ENCODE results near the gene CFAP161.
"Not testable (repeated sequence)": the region's sequence is repeated elsewhere in the genome, so short reads cannot be mapped to it uniquely, and the experiment has no call there.

The CFAP161 gene

DNA sequence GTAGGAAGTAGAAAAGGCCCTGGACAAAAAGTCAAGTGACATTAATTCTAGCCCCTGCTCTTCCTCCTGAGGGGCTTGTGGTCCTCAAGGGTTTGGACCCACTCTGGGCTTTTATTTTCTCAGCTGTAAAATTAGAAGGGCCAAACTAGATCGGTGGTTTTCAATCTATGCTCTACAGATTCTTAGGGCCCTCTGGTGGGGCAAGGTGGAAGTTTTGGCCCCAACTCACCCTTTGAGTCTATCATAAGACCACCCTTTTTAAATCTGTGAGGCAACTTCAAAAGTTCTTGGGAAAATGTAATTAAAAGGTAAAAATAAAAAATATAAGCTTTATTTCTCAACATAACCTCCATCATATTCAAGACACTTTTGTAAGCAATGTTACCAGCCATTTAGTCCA, 25.6 kb upstream of the CFAP161 start:
- DNase-seq, result peak; percentile 22

DNA sequence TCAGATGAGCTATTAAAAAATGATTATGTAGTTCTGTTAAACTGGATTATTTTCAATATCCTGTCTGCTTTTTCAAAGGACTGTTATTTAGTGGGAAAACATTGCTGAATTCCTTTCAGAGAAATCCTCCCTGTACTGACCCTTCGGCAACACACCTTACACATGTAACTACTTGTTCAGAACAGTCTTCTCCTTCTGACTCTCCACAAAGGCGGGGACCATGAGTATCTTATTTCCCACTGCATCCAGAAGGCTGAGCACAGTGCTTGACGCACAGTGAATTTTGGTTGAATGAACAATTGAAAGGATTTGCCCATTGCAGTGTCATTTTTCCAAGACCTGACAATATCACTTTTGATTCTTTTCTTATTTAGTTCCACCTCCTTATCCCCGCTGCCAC, 23.1 kb upstream of the CFAP161 start:
- no peak for DNase-seq

DNA sequence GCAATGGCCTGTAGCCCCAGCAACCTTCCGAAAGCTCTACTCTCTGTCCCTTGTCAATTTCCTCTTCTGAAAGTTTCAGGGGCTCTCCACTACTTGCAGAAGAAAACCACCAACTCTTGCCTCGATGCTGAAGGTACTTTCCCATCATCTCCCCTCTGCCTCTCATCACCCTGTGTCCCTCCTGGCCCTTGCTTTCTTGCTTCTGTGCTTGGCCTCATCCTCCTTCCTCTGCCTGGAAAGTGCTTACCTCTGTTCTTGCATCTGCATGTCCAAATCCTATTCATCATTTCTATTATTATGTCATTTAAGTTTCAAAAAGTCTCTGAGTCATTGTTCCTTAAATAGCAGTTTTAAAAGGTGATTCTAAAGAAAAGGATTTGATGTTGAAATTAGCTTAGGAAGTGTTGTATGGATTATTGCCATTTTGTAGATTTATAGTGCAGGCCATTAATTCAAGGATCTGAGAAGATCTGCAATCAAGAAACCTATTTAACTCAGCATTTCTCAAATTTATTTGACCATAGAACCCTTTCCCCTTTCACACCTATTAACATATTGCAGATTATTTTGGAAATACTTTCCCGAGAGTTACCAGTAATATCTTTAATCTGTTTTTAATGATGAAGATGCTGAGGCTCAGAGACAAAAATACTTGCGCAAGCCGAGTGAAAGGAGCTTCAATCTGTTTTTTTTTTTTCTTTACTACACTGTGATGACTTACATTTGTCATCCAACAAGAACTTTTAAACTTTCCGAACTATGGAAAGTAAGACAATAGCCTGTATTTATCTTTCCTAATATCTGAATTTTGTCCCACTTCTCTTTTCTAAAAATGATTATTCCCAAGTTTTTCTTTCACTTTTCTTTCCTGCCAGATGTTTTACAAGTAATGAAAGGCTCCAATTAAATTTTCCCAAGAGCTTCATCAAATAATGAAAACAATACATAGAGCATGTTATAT, 22.3 kb upstream of the CFAP161 start:
- no peak for DNase-seq

DNA sequence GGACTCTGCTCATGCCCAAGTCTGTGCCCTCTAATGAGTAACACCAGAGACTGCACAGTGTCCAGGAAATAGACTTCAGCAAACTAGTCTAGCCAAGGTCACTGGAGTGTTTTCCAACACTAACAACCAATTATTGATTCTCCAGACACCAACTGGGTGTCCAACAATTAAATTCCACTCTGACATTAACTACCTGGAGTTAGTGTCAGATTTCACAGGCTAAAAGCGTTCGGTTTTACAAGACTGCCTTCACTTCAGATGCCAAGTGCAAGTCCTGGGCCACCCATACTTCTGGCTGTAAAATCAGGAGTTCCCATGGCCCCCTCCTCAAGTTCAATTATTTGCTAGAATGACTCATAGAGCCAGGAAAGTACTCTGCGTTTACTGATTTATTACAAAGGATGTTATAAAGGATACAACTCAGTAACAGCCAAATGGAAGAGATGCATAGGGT, 20.8 kb upstream of the CFAP161 start:
- DNase-seq, result no peak

- DNase-seq, result no peak
Measured at GRCh38 chr15:81113861-81114291, 20.2 kb upstream of the CFAP161 start.

DNA sequence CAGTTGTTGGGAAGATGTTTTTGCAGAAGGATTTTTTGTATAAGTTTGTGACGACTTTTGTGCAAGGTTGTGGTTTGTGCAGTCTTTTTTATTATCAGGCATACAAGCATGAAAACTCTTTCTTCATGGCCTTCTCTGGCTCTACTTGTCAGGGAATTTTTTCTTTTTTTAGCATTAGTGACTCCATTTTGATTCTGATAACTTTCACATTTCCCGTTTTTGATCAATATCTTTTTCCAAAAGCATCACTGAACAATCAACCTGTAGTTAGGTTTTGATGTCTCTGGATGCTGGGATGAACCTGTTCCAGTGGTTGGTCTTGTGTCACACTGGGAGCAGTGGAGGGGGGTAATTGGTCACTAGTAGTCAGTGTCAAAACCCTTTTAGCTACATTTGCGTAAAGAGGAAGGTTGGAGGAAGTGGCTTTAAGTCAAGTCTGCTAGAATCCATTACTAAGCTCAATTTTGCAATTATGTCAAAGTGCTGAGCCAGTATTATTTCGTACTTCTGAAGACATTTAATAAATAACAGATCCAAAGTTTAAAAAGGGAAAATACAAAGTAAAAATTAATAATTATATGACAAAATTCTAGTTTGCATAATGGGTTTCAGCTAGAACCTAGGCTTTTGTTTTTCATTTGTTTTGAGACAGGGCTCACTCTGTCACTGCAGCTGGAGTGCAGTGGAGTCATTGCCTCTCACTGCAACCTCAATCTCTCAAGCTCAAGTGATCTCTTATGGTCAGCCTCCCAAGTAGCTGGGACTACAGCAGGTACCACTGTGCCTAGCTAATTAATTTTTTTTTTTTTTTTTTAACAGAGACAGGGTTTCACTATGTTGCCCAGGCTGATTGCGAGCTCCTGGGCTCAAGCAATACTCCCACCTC, 18.8 kb upstream of the CFAP161 start:
- no peak for DNase-seq

- no peak for DNase-seq
Measured at GRCh38 chr15:81117136-81117535, 16.9 kb upstream of the CFAP161 start.

GRCh38 chr15:81117581-81117980, 16.5 kb upstream of the CFAP161 start:
- no peak for DNase-seq

- DNase-seq, result no peak
Measured at GRCh38 chr15:81118361-81118760, 15.7 kb upstream of the CFAP161 start.

DNA sequence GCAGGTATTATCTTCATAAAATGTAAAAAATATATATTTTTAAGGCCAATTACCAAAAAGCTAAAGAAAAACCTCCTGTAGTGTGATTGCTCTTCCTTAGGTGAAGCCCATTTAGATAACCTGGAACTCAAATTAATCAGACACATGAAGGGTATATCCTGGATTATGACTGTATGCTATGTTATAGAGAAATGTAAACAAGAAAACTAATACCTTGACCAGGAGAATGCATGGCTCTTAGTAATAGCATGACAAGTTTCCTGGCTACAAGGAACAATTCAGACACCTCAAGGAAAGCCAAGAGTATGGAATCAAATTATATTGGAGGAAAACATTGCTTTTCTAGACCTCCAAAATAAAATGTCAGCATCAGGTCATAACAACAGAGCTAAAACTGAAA, 14.0 kb upstream of the CFAP161 start:
- DNase-seq, result no peak

GRCh38 chr15:81126892-81127291, 7.2 kb upstream of the CFAP161 start:
- DNase-seq, result no peak

DNA sequence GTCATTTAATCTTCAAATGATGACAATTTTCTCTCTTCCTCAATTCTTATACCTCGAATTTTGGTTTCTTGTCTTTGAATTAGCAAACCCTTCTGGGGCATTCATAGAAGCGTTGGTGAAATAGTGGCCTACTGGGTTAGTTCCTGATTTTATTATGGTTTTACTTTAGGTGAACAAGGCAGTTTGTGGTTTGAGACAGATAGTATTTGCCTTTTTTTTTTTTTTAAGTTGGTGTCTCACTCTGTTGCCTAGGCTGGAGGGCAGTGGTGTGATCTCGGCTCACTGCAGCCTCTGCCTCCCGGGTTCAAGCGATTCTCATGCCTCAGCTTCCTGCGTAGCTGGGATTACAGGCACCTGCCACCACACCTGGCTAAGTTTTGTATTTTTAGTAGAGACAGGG, 7.4 kb downstream of the CFAP161 start:
- not testable (repeated sequence) for DNase-seq

- DNase-seq, result no peak
Measured at GRCh38 chr15:81146006-81146405, 11.9 kb downstream of the CFAP161 start.

DNA sequence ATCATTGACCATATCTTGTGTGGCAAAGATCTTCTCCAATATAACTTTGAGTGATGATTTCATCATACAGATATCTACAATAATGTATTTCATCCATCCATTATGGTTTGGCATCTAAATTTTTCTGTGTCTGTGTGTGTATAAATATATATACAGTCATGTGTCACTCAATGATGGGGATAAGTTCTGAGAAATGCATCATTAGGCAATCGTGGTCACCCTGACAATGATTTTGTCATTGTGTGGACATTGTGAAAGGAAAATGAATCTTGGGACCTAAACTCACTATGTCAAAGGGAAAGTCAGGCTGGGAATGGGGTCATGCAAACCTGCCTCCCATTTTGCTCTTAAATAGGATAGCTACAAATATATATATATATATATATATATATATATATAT, 12.4 kb downstream of the CFAP161 start:
- DNase-seq, result no peak

DNA sequence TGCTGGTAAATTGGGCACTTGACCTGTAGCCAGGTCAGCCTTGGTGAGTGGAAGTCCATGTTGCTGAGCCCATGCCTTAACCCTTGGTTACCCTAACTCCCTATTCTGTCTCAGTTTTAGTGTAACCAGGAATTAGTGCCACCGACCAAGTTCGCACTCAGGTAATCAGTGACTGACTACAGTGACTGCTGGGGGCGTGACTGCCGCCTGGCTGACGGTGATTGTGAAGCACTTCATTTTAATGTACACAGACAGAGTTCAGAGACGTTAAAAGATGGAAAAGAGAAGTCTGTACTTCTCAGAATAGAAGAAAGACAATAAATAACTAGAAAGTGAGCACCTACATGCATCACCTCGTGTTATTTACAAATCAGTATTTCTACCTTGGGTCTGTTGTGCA, 17.3 kb downstream of the CFAP161 start:
- no peak for DNase-seq

- no peak for DNase-seq
Measured at GRCh38 chr15:81152339-81152738, 18.3 kb downstream of the CFAP161 start.

DNA sequence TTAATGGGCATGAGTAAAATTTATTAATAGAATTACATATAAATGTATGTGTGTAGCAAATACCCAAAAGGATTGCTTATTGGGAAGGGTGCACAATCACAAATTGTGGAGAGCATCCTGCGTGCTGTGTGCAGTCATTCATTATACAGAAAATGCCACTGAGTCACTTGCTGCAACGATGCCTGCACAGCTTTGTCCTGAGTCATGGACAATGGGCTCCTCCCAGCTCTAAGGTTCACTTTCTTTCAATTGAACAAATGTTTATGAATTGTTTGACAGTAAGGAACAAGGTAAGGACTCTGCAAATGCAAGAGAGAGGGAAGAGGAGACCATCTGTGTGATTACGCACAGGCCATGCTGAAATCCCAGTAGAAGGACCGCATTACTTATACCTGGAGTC, 18.7 kb downstream of the CFAP161 start:
- no peak for DNase-seq

DNA sequence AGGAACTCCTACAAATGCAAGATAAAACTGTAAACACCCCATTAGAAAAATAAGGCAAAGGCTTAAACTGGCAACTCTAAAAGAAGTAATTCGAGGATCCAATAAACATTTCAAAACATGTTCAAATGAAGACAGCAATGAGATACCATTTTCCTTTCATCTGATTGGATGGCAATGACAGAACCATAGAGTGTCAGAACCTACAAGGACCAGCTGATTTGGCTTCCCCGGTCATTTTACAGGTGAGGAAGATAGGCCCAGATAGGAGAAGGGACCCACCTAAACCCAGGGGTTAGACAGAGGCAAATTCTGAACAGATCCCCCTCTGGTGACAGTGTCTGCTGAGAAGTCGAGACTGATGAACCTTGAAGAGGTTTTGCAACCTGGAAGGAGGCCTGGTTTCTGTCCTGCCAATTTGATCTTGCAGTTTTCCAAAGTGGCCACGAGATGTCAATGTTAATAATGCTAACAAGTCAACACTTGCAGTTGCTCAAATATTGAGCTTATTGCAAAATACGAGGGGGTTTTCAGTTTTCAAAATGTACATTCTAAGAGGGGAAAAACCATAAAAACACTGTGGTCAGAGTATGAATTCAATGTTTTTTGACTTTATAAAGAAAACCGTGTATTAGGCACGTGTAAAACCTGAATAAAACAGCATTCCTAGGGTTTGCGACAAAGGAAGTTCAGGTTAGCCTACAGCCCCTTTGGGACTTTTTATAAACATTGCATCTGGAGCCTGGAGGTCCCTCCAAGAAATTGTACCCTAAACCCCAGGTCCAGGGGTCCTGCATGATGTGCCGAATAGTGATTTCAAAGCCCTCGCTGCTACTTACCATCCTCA, 21.5 kb downstream of the CFAP161 start:
- DNase-seq, result no peak

DNA sequence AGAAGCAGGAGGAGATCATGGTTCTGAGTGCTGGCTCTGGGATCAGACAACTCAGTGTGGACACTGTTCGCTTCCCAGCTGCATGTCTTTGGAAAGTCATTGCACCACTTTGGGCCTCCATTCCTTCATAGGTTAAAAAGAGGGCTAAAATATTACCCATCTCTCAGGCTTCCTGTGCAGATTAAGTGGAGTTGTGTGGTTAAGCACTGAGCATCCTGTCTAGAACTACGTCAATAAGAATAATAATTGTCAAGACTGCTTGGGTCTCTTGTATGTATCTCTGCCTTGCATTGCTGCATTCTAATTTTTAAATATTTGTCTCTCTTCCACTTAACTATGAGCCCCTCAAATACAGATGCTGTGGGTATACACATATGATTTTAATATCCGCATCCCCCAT, 22.3 kb downstream of the CFAP161 start:
- DNase-seq, result no peak

DNA sequence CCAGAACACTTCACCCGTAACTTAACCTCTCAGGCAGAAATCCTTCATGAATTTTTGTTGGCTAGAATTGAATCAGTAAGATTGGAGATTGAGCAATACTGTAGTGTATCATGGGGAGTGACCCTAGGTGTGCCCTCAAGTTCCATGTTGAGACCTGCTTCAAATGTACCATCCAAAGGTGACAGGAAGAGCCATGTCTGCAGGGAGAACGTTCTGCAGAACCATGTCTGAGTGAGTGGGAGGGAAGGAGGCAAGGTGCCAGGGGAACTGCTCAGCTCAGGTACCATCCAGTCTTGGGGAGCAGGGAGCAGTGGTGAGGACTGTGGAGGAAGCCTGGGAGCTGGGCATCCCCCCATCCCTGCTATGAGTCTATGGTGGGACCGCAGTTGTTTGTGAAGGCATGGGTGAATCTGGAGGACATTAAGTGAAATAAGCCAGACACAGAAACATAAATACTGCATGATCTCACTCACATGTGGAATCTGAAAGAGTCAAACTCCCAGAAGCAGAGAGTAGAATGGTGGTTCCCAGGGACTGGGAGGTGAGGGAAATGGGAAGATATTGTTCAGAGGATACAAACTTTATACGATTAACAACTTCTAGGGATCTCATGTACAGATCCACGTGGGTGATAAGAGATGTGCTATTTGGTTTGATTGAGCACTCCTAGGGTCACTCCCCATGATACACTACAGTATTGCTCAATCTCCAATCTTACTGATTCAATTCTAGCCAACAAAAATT, 23.3 kb downstream of the CFAP161 start:
- DNase-seq, result no peak

- DNase-seq, result no peak
Measured at GRCh38 chr15:81157939-81158223, 23.8 kb downstream of the CFAP161 start.

- not testable (repeated sequence) for DNase-seq
Measured at GRCh38 chr15:81158561-81158960, 24.5 kb downstream of the CFAP161 start.
